GM21367 (cell line): Measurements from ENCODE around the gene FREM2.

Source experiments
- ATAC-seq: cut with Tn5 transposase; IDR thresholded peaks from one replicate; pipeline ENCODE4 v1.9.1; 2021; ENCODE audit not compliant: unreplicated experiment

Gene FREM2

DNA sequence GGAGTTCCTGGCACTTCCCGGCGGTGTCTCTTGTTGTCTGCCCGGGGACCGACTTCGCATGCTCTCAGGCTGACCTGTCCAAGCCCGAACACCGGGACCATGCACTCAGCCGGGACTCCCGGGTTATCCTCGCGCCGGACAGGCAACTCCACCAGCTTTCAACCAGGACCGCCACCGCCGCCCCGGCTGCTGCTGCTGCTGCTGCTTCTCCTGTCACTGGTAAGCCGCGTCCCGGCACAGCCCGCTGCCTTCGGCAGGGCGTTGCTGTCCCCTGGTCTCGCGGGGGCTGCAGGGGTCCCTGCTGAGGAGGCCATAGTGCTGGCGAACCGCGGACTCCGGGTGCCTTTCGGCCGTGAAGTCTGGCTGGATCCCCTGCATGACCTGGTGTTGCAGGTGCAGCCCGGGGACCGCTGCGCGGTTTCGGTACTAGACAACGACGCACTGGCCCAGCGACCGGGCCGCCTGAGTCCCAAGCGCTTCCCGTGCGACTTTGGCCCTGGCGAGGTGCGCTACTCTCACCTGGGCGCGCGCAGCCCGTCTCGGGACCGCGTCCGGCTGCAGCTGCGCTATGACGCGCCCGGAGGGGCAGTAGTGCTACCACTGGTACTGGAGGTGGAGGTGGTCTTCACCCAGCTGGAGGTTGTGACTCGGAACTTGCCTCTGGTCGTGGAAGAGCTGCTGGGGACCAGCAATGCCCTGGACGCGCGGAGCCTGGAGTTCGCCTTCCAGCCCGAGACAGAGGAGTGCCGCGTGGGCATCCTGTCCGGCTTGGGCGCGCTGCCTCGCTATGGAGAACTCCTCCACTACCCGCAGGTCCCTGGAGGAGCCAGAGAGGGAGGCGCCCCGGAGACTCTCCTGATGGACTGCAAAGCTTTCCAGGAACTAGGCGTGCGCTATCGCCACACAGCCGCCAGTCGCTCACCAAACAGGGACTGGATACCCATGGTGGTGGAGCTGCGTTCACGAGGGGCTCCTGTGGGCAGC is 661 bp downstream of the FREM2 start:
- ATAC-seq, result no peak

DNA sequence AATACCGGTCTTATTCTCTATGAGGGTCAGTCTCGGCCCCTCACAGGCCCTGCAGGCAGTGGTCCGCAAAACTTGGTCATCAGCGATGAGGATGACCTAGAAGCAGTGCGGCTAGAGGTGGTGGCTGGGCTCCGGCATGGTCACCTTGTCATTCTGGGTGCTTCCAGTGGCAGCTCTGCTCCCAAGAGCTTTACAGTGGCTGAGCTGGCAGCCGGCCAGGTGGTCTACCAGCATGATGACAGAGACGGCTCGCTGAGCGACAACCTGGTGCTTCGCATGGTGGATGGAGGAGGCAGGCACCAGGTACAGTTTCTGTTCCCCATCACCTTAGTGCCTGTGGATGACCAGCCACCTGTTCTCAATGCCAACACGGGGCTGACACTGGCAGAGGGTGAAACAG is 1.8 kb downstream of the FREM2 start:
- no peak for ATAC-seq

DNA sequence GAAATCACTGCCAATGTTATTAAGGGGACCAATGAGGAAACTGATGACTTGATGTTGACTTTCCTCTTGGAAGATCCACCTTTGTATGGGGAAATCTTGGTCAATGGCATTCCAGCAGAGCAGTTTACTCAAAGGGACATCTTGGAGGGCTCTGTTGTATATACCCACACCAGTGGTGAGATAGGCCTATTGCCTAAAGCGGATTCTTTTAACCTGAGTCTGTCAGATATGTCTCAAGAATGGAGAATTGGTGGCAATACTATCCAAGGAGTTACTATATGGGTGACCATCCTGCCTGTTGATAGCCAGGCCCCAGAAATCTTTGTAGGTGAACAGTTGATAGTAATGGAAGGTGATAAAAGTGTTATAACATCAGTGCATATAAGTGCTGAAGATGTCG is 3.4 kb downstream of the FREM2 start:
- ATAC-seq, result no peak

GRCh38 chr13:38693168-38693567 is 6.3 kb downstream of the FREM2 start:
- no peak for ATAC-seq

GRCh38 chr13:38693641-38694040 is 6.8 kb downstream of the FREM2 start:
- ATAC-seq, result no peak

DNA sequence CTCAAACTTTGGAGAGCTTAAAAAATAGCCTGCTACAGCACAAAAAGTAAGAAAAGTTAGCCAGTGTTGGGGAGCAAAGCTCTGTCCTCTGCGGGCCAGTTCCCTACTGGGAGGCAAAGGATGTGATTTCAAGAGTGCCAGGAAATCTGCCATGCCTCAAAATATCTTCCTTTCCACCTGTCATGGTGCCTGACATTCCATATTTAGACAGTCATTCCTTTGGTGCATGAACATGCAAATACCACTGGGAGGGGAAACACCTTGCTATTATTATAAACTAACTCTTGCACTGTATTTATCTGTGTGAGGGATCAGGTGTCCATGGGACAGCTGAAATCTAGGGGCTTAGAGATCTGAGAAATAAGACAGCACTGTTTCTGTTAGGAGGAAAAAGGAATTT is 10.3 kb downstream of the FREM2 start:
- no peak for ATAC-seq

DNA sequence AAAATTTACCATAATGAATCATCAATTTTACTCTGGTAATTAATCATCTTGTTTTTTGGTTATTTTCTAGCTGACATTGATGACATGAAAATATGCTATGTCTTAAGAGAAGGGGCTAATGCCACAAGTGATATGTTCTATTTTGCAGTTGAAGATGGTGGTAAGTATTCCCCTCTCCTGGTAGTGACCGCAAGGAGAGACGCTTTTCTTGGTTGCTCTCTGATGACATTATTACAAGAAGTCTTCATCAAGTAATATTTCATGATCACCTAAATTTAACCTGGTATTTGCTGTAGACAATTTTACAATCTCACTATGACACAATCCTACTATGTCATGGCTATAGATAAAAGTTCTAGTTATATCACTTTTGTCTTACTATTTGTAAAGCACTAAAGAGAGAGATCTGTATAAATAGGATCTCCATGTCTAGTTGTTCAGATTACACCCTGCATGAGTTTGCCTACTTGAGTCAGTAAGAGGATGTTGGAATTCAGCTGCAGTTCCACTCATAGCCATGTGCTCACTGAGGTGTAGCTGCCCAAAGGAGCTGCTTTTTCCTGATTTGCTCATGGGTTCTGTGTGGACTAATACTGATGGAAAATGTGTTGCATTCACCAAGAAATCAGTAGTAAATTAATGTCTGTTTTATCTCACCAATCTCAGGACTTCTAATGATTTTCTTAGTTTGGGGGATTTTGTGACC is 10.9 kb downstream of the FREM2 start:
- ATAC-seq, result no peak

- no peak for ATAC-seq
Measured at GRCh38 chr13:38700051-38700450, 13.2 kb downstream of the FREM2 start.

- ATAC-seq, result no peak
Measured at GRCh38 chr13:38702669-38703068, 15.8 kb downstream of the FREM2 start.

DNA sequence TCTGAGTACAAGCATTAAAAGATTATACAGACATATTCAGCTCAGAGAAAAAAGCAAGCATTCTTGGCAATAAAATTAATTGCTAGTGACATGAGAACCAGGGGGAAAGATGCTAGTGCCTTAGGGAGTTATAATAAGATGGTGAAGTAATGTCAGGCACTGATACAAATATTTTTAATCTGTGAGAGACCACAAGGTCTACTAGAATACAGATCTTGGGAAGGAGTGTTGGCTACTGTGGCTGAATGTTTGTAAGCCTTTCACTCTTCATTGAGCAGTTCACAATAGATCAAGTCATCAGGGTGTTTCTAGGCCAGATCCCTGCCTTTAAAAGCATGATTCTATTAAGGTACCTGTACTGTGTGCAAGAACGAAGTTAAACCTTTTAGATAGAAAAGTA is 16.4 kb downstream of the FREM2 start:
- ATAC-seq, result no peak

- no peak for ATAC-seq
Measured at GRCh38 chr13:38705365-38705764, 18.5 kb downstream of the FREM2 start.

GRCh38 chr13:38707460-38707859 is 20.6 kb downstream of the FREM2 start:
- ATAC-seq, result no peak

DNA sequence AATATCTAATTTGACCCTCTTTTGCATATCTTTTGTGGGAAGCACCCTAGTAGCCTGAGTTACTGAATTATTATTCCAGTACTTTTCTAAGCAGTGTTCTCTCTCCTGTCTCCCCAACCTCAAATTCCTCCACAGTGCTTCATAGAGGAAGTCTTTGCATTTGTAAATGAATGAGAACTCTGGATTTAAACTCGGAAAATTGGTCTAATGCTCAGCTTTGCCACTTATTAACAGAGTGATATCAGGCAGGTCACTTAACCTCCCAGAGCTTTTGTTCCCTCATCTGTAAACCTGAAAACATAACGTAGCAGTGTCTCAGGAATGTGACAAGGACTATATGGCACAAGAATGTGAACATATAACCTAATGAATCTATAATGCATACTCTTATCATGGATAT is 26.2 kb downstream of the FREM2 start:
- no peak for ATAC-seq

- ATAC-seq, result no peak
Measured at GRCh38 chr13:38718374-38718773, 31.5 kb downstream of the FREM2 start.

DNA sequence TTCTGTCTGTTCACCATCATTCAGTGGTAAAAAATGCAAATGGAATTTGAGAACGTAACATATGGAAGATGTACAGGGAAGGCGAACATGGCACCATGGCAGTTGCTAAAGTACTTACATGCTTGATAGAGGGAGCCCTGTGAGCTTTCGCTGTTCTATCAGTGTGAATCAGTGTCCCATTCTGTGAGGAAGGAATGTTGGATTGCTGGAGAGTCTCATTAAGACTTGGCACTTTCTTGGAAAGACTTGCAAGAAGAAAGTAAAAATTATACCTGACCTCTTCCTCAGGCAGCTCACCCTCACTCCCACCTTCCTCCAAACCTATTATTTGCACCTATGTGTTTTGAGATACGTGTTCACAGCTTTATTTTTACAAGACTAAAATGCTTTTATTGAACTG is 43.5 kb downstream of the FREM2 start:
- no peak for ATAC-seq

DNA sequence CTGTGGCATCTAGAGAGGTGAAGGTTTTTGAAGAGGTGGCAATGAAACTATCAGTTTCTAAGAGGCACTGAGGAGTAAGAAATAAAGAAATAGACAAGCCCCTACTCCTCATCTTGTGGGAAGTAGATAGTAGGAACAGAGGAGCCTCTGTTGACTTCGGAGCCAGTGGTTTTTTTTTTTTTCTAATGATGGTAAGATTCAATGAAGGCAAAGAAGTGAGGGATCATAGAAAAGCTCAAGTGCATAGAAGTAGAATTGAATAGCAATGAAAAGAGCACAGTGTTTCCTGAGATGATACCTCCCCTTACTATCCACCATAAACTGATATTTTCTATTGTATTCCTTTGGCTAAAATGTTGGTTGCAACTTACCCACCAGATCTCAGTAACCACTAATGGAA is 46.3 kb downstream of the FREM2 start:
- no peak for ATAC-seq

DNA sequence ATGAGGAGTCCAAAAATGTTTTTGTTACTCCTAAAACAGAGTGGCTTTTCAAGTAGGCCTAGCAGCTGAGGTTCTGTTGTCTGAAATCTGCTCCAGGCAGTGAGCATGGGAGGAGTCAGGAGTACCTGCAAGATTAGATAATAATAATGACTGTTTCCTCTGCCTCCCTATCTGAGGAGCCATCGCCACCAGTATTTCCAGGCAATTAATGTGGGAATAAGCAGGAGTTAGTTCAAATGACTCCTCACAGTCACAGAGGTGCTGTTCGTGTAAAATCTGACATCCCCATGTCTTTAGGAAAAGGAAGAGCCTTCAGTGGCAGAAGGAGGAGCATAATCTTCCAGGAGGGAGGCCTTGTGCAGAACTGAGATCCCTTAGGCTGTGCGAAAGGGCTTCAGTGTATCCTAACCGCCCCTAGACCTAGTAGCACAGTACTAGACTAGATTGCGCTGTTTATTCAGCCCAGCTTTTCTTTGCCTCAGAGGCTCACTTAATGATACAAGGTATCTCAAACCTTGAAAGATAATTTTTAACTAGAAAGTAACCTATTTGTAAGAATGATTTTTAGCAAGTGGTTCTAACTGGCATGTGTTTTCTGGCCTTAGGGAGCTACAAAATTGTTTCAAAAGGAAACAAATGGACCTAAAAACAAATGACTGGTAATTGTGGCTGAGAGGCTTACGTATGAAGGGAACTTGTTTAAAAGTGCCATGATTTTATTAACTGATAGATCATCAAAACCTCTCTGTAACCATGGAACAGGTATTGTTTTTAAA is 49.0 kb downstream of the FREM2 start:
- no peak for ATAC-seq

DNA sequence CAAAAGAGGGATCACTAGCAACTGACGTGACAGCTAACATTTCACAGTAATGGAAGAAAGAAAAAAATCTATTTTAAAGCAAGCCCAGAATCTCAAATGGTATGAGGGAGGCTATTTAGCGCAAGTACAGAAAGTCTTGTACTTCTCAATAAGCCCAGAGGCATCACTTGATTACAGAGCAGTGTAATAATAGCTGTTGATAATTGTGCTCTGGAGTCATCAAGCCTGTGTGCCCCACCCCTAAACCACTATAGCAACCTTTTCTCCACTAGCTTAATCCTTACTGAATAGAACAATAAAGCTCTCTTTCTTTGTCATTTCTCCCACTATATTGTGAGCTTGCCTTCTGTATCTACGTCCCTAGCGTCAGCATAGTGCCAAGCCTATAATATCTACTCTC is 56.6 kb downstream of the FREM2 start:
- ATAC-seq, result no peak

DNA sequence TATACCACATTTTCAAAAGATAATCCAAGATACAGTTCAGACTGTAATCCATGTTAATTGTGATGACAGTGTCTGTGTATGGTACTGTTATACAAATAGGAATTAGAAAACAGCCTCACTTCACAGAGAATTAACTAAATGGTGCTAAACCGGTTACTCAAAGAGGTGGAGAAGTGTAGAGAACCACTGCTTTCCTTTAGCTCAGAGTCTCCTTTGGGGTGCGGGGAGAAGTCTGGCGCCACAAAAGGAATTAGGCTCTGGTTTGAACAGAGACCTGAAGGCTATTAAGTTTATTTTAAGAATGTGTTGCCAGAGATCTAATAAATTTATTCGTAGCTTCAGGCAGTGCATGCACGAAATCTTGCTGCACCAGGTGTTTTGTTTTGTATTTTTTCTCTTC is 65.8 kb downstream of the FREM2 start:
- no peak for ATAC-seq

DNA sequence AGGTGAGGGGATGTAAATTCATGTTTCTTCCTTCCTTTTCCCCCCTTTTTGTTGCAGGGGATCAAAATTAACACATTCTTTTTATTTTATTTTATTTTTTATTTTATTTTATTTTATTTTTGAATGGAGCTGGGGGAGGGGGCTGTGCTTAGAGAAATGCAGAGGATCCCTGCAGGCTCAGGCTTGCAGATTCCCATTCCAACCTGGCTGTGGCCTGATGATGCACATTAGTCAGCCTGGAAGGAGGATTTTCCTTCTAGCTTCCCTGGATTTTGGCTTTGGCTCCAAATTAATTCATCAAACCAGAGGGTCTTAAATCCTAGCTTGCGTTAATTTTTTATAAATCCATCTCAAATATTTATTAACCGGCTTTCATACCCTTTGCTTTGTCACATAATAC is 67.0 kb downstream of the FREM2 start:
- no peak for ATAC-seq

DNA sequence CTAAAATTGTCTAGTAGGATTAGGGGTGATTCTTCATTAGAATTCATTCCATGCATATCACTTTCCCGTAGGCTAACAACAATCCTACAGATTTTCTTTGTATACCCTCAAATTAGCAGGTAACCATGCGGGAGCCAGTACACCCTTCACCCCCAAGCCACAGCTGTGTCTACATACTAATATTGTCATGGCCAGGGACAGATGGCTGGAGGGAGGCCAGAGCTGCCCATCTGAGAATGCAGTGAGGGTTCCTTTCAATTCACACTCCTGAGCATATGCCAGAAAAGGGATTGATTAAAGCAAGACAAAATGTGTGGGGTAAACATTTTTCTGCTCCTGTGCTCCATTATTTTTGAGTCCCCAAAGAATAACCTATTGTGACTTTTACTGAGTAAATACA is 68.9 kb downstream of the FREM2 start:
- ATAC-seq, result no peak

- no peak for ATAC-seq
Measured at GRCh38 chr13:38758277-38758676, 71.4 kb downstream of the FREM2 start.
